Measurements from ENCODE around the gene RPL35A. TPM values are rescaled to one million over a fixed set of nuclear protein-coding genes. Genes with fewer than 3 reads are reported as not detected.

RPL35A gene
- total RNA-seq: 467 and 623 TPM in 2 replicates

DNA sequence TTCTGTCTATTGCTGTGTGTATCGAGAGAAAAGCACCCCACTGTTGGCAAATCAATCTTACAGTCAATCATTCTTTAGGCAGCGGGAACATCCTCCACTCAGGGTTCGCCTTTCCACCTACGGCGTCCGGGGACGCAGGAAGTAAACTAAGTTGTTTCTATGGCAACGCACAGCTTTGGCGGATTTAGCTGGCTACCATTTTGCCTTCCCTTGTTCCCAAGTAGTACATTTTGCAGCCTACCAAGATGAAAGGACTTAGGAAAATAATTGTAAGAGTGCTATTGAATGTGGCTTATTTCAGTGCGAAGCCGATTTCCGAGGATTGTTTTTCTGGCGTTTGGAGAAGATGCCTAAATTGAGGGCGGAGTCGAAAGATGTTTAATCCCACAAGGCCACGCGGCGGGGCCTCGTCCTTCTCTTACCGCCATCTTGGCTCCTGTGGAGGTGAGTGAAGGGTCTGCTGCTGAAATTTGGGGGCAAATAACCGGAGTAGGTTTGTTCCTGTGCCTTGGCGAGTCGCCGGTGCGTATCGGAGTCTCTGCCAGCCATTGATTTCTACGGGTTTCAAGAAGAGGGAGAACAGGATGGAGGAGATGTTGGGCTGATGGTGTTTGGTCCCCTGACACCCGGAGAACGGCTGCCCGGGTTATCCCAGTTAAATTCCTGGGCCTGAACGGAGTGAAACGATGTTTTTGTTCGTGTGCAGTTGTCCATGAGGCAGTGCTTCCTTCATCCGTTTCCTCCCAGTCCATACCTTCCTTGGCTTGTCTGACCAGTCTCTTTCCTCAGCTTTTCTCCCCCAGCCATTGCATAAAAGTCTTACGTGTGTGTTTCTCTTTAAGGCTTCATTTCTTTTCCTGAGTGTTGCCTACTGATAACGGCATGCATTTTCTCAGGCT, at the start of gene RPL35A:
Gene RPL35A, plus strand, starts transcription at position 413 of the 899 bp plus-strand sequence. CDS start 778 bp downstream, outside the sequence.

DNA sequence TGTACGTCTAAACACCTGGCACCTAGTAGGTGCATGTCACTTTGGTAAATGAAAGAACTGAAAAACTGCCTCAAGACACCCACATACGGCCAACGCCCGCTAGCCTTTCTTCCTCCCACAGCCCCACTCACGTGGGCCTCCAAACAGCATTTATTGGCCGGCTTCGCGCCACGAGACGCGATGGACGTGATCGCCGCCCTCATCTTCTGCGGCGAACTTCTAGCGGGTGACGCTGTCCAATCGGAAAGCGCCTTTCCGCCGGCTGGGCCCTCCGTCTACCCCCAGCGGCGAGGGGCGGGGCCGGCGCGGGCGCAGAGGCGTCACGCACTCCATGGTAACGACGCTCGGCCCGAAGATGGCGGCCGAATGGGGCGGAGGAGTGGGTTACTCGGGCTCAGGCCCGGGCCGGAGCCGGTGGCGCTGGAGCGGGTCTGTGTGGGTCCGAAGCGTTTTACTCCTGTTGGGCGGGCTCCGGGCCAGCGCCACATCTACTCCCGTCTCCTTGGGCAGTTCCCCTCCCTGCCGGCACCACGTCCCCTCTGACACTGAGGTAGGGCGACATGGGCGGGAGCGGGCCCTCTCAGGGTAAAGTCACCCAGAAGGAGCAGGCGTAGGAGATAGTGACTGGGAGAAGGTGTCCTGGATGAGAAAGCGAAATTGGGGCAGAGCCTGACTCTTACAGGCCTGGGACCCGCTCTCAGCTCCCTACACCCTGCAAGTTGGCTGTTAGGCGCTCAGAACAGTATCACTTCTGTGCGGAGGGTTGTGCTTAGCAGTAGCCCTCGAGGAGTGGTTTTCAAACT, 10.1 kb downstream of the RPL35A start, which contains the start of gene LMLN:
Gene LMLN, plus strand, starts transcription at position 327 of the 803 bp plus-strand sequence. Its CDS starts 29 bp downstream, at position 356.

Small RNA genes within 50 kb of the gene (small RNA-seq; reads per million reads assigned to genes)
- not detected for gene RNU6-621P

Other genes with a start within 250 kb of the RPL35A start
- 12.5 and 16.2 TPM in 2 replicates for gene RUBCN, start 213.3 kb upstream of the RPL35A start, total RNA-seq
- gene FYTTD1, start 200.3 kb upstream of the RPL35A start, total RNA-seq: 26.8 and 27.4 TPM in 2 replicates
- gene LRCH3, start 158.9 kb upstream of the RPL35A start, total RNA-seq: 79.0 and 136 TPM in 2 replicates
- 7.3 and 10.4 TPM in 2 replicates for gene LMLN, start 10.0 kb downstream of the RPL35A start, total RNA-seq